Cardiac muscle cell (in vitro differentiated cells and primary cell): ENCODE measurements around the gene SMTN. TPM values are rescaled to one million over a fixed set of nuclear protein-coding genes. Genes with fewer than 3 reads are reported as not detected.

Experiments used
- DNase-seq, 2 donors: peaks; one replicate each; pipeline versions ENCODE4 v3.0.0 to v3.0.0-alpha.2; 2010 to 2017; ENCODE audit warnings: low read depth in 1 of 2, low spot score in 1 of 2
- H3K27ac ChIP-seq: fragments of 200-600 bp; sonication (generic); 2 replicates; pipeline ENCODE4 v1.5.1; 2016
- H3K27me3 ChIP-seq: fragments of 200-600 bp; sonication (generic); 2 replicates; pipeline ENCODE4 v1.6.0; 2016; ENCODE audit warnings: control low read depth
- H3K36me3 ChIP-seq: fragments of 200-600 bp; sonication (generic); 2 replicates; pipeline ENCODE4 v1.5.1; 2016; ENCODE audit warnings: control low read depth
- H3K4me1 ChIP-seq: fragments of 200-600 bp; sonication (generic); 2 replicates; pipeline ENCODE4 v1.8.1; 2017; ENCODE audit warnings: low read depth, mild to moderate bottlenecking, mixed run types
- H3K4me3 ChIP-seq: fragments of 200-600 bp; sonication (generic); 2 replicates; pipeline ENCODE4 v1.5.1; 2016; ENCODE audit warnings: mild to moderate bottlenecking
- H3K9me3 ChIP-seq: fragments of 200-600 bp; sonication (generic); 2 replicates; pipeline ENCODE4 v1.5.1; 2017; ENCODE audit warnings: low read depth, mild to moderate bottlenecking, control low read depth
- polyA plus RNA-seq: library from polyadenylated mRNA; unstranded; fragments of >200 nt; fragmentation: Nextera tagmentation; extraction: Ambion mirVana; gene quantifications from 2 replicates; pipeline ENCODE4 v1.2.1, GENCODE V29; 2016
- total RNA-seq: library from RNA; depleted of rRNA; stranded (reverse); fragments of >200 nt; gene quantifications from 2 replicates; pipeline ENCODE4 v1.2.3, GENCODE V29; 2016
- TF ChIP-seq, protein P1 (sequence below): IDR thresholded peaks from 2 replicates; pipeline ENCODE4 v1.5.1; 2012; ENCODE audit warnings: low read depth, mild to moderate bottlenecking, low read length

The SMTN gene
- total and polyA plus RNA-seq, 2 experiments from 2014 or later: 33.9 to 72.0 TPM

DNA sequence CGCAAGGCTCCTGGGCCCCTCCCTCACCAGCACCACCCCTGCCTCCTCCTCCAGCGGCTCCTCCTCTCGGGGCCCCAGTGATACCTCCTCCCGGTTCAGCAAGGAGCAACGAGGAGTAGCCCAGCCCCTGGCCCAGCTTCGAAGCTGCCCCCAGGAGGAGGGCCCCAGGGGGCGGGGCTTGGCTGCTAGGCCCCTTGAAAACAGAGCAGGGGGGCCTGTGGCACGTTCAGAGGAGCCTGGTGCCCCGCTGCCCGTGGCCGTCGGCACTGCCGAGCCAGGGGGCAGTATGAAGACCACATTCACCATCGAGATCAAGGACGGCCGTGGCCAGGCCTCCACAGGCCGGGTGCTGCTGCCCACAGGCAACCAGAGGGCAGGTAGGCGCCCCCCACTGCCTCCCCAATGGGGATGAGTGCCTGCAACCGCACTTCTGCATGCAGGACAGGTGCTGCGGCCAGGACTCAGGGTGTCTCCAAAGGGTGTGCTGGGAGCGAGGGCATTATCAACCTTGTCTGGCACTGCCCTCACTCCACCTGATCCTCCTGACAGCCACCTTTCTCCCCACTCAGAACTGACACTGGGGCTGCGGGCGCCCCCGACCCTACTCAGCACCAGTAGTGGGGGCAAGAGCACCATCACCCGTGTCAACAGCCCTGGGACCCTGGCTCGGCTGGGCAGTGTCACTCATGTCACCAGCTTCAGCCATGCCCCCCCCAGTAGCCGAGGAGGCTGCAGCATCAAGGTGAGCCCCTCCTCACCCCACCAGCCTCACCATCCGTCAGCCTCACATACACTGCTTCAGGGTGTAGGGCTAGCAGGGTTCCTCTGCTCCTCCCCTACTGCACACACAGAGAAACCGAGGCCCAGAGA lies 10.2 kb downstream of the SMTN start:
- no peaks in the 10 kb centered on the region for H3K9me3 ChIP-seq
- peaks cover 10% of the 10 kb centered on the region for H3K4me1 ChIP-seq
- no peak for DNase-seq
- no peaks in the 10 kb centered on the region for H3K36me3 ChIP-seq
- H3K27me3 ChIP-seq: no peaks in the 10 kb centered on the region
- TF ChIP-seq, protein P1, sequence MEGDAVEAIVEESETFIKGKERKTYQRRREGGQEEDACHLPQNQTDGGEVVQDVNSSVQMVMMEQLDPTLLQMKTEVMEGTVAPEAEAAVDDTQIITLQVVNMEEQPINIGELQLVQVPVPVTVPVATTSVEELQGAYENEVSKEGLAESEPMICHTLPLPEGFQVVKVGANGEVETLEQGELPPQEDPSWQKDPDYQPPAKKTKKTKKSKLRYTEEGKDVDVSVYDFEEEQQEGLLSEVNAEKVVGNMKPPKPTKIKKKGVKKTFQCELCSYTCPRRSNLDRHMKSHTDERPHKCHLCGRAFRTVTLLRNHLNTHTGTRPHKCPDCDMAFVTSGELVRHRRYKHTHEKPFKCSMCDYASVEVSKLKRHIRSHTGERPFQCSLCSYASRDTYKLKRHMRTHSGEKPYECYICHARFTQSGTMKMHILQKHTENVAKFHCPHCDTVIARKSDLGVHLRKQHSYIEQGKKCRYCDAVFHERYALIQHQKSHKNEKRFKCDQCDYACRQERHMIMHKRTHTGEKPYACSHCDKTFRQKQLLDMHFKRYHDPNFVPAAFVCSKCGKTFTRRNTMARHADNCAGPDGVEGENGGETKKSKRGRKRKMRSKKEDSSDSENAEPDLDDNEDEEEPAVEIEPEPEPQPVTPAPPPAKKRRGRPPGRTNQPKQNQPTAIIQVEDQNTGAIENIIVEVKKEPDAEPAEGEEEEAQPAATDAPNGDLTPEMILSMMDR: no peak
- no peak overlapping the region for H3K4me3 ChIP-seq
- no peak overlapping the region for H3K27ac ChIP-seq

DNA sequence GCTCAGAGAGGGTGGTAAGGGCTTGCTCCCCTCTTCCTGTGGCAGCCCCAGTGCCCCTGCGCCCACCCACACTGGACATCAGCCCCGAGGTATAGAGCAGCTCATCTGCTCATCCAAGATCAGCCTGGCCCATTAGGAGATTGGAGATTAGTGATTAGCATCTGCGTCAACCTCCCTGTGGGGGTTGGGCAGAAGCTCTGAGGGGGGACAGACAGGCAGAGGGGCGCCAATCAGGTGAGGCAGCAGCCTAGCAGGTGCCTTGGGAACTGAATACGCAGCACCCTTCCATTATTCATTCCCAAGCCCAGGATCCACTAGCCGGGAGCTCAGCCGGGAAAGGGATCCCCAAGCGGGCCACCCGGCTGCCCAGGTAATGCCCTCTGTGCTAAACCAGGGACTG lies 11.0 kb downstream of the SMTN start:
- Histone ChIP-seq H3K4me3 (no peak overlapping the region), H3K36me3 (no peaks in the 10 kb centered on the region), H3K27ac (no peak overlapping the region), H3K9me3 (no peaks in the 10 kb centered on the region), H3K4me1 (peaks cover 10% of the 10 kb centered on the region), H3K27me3 (no peaks in the 10 kb centered on the region)
- no peak for DNase-seq
- TF ChIP-seq, protein P1: no peak

DNA sequence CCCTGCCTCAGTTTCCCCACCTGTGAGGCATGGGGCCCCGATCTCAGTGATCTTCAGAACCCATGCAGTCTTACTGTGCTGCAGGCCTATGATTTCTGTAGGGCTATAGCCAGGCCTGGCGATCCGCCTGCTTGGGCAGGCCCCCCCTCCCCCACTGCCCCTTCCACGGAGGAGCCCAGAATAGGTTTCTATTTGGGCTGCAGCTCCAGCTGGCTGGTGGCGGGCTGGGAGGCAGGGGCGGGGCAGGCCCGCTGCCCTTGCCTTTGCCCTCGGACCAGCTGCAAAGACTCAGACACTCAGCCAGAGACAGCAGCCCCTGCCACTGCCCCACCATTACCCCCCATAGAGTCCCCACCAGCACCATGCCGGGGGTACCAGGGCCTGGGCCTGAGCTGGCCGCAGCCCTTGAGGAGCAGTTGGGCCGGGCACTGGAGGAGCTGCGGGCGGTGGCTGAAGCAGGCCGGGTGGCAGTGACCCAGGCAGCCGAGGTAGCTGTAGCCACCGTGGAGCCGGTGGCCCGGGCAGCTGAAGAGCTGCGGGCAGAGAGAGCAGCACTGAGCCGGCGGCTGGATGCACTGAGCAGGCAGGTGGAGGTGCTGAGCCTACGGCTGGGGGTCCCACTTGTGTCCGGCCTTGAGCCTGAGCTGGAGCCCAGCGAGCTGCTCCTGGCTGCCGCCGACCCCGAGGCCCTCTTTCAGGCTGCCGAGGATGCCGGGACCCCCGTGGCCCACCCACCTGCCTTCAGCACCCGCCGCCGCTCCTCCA lies 12.2 kb downstream of the SMTN start:
- Histone ChIP-seq H3K36me3 (no peaks in the 10 kb centered on the region), H3K4me1 (peaks cover 10% of the 10 kb centered on the region), H3K27ac (no peak overlapping the region), H3K27me3 (no peaks in the 10 kb centered on the region), H3K4me3 (no peak overlapping the region), H3K9me3 (no peaks in the 10 kb centered on the region)
- TF ChIP-seq, protein P1: no peak
- peak in 1 of 2 donors; percentile 76 for DNase-seq

DNA sequence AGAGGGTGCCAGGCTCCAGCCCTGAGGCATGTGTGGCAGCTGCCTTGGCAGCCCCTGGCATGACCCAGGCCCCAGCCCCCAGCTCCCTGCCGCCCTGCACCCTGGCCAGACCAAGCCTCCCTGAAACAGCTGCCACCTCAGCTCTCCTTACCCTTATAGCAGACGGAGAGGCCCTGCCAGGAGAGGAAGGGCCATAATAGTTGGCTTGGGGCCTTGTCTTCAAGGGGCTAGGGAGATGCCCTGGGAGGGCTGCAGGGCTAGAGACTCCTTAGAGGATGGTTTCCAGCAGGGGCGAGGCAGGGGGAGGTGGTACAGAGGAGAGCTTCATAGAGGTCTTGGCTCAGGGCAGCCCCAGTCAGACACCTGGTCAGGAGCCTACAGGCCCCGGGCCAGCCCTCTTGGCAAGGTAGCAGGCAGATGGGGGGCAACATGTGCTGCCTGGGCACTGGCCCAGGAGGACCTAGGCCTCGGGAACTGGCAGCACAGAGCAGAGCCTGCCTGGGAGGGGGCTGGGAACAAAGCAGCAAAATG lies 13.0 kb downstream of the SMTN start:
- Histone ChIP-seq H3K36me3 (no peaks in the 10 kb centered on the region), H3K9me3 (no peaks in the 10 kb centered on the region), H3K27ac (no peak overlapping the region), H3K4me3 (no peak overlapping the region), H3K27me3 (no peaks in the 10 kb centered on the region), H3K4me1 (peaks cover 13% of the 10 kb centered on the region)
- DNase-seq: no peak
- TF ChIP-seq, protein P1: no peak

DNA sequence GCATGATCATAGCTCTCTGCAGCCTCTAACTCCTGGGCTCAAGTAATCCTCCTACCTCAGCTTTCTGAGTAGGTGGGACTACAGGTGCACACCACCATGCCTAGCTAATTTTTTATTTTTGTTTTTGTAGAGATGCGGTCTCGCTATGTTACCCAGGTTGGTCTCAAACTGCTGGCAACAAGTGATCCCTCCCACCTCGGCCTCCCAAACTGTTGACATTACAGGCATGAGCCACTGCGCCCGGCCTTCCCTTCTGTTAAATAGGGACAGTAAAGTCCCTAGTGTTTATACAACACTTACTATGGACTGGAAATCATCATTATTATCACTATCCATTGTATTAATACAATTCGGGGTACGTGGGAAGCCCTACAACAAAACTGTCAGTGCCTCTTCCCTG lies 13.6 kb downstream of the SMTN start:
- no peaks in the 10 kb centered on the region for H3K9me3 ChIP-seq
- no peaks in the 10 kb centered on the region for H3K27me3 ChIP-seq
- TF ChIP-seq, protein P1: no peak
- no peaks in the 10 kb centered on the region for H3K36me3 ChIP-seq
- no peak for DNase-seq
- peaks cover 13% of the 10 kb centered on the region for H3K4me1 ChIP-seq
- no peak overlapping the region for H3K4me3 ChIP-seq
- H3K27ac ChIP-seq: no peak overlapping the region
